SKM-1 treated with dmso at 0.1 percent for 144 hours (cell line): ENCODE results near the gene RGL2.
"Not testable (repeated sequence)": the region's sequence is repeated elsewhere in the genome, so short reads cannot be mapped to it uniquely, and the experiment has no call there.

ENCODE experiments used
- DNase-seq: peaks from one replicate; lab custom pipeline; 2025; ENCODE audit not compliant: unreplicated experiment; lab: John Stamatoyannopoulos, UW

RGL2 gene

DNA sequence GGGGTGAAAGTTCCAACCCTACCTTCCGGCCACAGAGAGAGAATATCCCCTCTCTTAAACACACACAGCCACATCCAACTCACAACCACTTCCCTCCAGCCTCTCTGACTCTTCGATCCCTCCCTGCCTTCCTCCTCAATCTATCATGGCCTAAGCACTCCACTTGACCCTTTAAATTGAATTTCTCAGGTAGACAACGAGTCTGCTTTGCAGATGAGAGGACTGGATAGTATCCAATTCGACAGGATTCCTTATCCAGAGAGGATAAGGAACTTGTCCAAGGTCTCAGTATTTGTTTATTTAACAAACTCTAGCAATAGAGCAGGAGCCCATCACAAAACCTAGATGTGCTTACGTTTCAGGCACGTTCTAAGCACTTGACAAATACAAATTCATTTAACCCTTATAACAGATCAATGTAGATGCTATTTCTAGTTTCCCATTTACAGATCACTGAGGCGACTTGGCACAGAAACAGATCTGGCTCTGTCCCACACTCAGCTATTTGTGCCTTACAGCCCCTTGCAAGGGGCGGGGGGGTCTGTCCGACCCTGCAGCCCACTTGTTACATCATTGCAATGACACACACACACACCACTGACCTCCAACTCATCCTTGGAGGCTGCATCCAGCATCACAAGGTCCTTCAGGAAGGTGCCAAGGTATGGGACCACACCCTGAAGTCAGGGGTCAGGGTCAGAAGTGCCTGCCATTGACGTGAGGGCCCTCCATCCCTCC is 4.5 kb downstream of the RGL2 start:
- DNase-seq, result no peak

DNA sequence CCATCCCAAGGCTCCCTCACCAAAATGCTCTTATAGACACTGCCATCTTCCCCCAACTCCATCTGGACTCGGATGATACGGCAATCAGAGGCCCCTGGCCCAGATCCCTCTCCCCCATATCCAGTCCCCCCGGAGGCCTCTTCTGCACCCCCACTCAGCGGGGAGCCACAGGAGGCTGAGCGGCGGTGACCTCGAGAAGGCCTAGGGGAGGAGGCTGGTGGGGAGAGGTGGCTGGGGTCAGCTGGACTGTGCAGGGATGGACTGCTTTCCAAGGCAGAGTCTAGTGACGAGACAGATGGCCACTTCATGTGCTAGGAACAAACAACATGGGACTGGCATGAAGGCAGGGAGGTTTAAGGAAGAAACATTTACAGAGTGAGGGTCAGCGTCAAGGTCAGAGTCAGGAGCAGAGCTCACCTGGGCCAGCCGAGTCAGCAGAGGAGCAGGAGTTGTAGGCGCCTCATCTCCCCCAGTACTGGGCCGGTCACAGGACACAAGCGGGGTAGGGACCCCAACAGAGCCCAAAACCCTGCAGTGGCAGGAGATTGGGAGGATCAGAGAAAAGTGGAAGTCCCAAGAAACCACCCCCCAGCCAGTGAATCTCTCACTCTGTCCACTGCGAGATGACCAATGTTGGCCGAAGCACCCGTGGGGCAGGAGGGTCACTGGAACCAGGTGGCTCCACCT is 5.6 kb downstream of the RGL2 start:
- no peak for DNase-seq

DNA sequence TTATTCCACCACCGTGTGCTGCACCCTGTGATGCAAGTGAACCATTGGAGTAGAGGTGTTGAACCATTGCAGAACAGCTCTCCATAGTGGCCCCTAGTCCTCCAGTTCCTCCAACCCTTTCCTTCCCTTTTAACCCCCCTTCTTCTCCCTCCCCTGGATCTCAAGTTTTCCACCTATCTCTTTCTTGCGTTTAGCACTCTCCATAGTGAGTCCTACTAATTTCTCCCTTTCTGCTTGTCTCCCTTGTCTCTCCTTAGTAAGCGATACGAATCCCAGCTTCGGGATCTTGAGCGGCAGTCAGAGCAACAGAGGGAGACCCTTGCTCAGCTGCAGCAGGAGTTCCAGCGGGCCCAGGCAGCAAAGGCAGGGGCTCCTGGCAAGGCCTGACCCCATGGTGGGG is 8.3 kb downstream of the RGL2 start:
- DNase-seq, result no peak

DNA sequence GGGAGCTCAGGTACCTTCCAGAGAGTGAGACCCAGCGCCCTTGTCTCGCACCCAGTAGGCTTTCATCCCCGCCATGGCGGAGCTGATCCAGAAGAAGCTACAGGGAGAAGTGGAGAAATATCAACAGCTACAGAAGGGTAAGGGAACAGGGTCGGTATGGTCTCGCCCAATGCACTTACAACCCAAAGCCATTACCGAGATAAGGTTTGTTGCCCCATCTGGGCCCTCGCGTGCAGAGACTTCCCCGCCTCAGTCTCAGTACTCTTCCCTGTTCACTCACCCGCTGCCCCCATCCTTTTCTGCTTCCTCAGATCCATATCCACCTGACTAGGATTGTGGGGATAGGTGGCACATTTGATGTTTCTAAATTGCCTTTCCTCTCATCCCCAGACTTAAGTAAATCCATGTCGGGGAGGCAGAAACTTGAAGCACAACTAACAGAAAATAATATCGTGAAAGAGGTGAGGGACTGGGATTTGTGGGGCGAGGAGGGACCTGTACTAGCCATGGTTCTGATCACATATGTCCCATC is 8.9 kb downstream of the RGL2 start:
- DNase-seq, result no peak

DNA sequence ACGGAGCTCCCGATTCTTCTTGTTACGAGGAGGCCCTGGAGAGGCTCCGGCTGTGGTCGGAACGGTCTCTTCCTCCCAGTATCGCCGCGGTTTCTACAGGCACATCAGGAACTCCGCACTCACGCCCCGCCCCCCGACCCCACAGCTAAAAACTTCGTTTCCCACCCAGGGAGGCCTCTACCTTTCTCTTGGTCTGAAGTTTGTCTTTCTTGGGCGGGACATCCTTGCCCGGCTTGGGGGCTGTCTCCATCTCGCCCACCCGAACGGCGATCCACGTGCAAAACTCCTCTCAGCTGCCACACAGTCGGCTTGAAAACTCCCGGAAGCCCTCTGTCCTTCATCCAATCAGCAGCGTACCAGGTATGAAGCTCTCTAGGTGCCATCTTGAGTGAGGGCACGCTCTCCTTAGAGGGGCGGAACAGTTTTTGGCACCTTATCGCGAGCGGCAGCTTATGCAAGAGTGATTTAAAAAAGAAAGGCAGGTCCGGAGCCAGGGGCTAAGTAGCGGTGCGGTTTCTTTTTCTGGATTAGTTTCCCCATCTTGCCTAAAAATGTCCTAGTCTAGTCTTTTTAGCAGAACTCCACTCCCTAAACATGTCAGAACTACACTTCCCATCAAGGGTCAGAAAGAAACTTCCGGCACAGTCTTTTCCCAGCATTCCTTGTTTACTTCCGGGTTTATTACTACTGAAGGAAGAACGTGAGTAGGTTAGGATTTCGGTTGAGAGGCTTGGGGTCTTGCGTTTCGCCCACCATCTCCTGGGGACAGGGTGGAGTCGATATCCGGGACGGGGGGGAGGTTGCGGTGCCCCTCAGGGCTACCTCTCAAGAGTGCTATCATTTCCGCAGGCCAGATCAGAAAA is 9.6 kb downstream of the RGL2 start, which contains the start of the genes PFDN6 and WDR46:
PFDN6 (plus strand) TSS at position 681 of the 863 bp plus-strand sequence. CDS start 256 bp downstream, outside the sequence.
WDR46 (minus strand) TSS at position 319 of the 863 bp plus-strand sequence; CDS start at position 250, 69 bp downstream.
- DNase-seq, result peak; percentile 94

DNA sequence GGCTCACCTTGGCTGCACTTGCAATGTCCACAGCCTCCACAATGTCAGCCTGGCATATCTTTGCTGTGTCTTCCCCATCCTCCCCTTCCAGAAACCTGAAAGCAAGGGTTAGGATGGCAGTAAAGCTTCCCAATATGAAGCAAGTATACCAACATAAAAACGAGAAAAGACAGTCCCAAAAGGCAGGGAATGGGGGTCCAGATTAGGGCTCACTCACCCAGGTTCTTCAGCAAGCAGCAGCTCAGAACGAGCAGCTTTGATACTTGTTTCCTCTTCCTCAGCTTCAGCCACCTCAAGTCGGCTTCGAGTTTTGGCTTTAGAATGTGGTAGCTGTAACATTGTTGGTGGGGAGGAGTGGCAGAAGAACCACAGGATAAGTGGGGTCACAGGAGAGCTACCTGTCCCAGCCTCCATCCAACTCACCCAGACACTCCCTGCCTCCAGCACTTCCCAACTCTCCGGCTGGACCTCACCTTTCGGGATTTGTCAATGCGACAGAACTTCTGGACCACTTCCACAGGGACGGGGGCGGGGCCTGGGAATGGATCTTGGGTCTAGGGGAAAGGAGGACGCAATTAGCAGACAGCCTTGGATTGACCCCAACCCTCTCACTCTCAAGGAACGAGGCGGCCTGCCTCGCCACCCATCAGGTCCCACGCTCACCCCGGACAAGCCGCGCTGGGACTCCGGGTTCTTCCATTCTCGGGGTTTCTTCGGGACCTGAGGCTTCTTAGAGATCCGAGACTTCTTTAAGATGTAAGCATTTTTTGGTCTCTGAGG is 10.4 kb downstream of the RGL2 start:
- DNase-seq, result no peak

DNA sequence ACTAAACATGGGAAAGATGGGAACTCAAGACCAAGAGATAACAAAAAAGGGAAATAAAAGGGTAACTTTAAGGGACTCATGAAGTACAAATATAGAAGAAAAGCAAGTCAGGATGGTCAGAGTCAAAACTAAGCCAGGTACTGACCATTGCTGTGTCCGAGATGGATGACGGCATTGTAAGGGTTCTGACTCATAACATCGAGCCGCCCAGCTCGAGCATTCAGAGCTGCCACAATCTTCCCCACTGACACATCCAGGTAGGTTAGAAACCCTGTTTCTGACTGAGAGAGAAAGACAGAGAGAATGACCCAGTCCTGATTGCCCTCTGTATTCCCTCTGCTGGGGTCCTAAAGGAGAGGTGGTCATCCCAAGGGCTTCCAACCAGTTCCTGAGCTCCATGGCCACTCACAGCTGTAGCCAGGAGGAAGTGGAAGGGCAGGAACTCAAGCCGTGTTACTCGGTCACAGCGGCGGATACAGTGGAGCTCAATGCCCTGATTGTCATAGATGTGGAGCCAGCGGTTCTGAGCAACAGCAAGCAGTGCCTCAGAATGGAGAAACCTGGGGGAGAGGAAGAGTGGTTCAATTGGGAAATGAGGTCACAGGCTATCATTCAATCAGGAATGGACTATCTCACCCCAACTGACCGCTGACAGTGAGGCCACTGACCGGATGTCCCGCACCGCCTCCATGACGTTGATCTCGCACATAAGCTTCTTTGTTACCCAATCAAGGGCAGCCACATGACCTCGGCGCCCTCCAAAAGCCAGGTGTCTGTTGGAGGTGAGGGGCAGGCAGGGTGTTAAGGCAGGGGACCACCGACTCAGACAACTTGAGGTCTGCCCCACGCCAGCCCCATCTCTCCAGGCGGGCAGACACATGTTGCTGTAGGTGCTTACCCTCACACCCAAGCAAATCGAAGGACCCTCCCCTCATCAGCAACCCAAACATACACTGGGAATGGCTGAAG is 11.5 kb downstream of the RGL2 start:
- no peak for DNase-seq

DNA sequence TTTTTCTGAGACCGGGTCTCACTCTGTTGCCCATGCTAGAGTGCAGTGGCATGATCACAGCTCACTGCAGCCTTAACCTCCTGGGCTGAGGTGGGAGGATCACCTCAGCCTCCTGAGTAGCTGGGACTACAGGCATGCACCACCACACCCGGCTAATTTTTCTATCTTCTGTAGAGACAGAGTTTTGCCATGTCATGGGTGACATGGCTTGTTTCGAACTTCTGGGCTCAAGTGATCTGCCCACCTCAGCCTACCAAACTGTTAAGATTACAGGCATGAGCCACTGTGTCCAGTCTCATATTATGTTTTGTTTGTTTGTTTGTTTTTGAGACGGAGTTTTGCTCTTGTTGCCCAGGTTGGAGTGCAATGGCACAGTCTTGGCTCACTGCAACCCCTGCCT is 13.5 kb downstream of the RGL2 start:
- not testable (repeated sequence) for DNase-seq

DNA sequence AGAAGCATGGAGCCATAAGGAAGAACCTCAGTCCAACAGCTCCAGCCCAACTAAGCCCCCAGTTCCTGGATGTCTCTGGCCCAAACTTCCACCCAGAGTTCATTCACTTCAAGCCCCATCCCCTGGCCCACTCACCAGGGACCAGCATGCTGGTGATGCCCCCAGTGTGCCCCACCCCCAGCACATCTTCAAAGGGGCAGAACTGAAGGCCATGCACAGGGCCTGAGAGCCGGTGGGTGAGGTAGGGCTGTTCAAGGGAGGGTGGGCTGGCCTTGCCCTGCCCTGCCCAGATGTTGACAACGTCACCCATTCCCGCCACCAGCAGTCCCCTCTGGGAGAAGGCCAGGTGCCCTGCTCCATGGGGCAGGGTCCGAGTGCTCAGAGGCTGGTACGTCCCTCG is 18.2 kb downstream of the RGL2 start:
- DNase-seq, result no peak

DNA sequence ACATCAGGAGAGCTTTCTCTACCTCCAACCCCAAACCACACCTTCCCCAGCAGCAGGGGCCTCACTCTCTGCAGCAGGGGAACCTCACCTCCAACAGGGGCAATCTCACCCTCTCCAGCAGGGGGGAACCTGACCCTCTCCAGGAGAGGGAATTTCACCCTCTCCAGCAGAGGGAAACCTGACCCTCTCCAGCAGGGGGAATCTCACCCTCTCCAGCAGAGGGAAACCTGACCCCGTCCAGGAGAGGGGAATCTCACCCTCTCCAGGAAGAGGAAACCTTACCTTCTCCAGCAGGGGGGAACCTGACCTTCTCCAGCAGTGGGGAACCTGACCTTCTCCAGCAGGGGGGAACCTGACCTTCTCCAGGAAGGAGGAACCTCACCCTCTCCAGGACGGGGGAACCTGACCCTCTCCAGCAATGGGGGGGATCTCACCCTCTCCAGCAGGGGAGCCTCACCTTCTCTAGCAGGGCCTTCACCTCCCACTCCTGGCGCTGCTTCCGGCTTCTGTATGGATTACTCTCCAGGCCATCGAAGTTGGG is 18.7 kb downstream of the RGL2 start:
- DNase-seq, result no peak

DNA sequence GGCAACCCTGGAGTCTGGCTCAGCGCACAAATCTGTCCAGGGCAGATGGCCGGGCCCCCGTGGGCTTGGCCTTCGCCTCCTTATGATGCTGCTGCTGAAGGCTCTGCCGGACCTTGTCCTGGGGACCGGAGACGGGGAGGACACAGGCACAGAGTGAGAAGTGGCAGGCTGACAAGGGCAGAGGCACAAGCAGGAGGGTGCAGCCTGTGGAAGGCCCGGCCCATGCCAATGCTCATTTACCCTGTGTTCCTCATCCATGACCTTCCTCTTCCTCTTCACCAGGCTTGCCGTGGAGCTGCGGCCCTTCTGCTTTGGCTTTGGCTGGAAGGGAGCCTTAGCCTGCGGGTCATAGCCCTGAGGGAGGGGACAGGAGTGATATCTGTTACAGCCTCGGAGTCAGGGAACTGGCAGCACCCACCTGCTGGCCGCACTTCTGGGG is 19.5 kb downstream of the RGL2 start:
- no peak for DNase-seq

DNA sequence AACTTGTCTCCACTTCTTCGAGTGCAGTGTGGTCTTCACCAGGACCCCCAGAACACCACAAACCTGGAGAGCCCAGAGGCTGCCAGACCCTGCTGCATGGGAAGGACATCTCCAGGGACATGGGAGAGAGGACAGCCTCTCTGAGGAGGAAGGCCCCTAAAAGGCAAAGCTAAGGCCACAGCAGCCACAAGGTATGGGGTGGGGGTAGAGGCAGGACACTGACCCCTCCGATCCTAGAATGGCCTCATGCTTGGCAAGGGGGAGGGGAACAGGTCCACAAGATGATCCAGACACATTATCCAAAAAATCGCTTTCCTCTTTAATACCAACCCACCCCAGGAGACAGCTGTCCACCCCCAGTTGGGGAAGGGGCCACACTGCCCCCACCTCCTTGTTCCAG is 19.9 kb downstream of the RGL2 start:
- no peak for DNase-seq

DNA sequence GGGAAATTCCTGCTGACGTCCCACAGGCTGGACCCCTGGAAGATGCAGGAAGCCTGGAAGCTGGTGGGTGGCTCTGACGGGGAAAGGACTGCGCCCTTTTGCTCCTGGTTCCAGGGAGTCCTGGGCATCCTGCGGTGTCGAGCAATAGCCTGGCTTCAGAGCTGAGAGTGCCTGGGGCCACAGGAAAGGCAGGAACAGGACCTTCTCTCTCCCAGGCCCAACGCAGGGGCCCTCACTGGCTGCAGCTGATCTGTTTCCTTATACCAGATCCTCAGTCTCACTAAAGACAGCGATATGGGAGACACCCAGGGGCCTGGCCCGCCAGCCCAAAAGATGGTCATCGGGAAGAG is 20.4 kb downstream of the RGL2 start:
- DNase-seq, result no peak

DNA sequence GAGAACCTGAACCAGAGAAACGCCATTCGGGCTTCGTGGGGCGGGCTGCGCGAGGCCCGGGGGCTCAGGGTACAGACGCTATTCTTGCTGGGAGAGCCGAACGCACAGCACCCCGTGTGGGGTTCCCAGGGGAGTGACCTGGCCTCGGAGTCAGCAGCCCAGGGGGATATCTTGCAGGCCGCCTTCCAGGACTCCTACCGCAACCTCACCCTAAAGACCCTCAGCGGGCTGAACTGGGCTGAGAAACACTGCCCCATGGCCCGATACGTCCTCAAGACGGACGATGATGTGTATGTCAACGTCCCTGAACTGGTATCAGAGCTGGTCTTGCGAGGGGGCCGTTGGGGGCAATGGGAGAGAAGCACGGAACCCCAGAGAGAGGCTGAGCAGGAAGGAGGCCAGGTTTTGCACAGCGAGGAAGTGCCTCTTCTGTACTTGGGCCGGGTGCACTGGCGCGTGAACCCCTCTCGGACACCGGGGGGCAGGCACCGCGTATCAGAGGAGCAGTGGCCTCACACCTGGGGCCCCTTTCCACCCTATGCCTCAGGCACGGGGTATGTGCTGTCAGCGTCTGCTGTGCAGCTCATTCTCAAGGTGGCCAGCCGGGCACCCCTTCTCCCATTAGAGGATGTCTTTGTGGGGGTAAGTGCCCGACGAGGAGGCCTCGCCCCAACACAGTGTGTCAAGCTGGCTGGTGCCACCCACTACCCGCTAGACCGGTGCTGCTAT is 20.9 kb downstream of the RGL2 start:
- DNase-seq, result no peak

DNA sequence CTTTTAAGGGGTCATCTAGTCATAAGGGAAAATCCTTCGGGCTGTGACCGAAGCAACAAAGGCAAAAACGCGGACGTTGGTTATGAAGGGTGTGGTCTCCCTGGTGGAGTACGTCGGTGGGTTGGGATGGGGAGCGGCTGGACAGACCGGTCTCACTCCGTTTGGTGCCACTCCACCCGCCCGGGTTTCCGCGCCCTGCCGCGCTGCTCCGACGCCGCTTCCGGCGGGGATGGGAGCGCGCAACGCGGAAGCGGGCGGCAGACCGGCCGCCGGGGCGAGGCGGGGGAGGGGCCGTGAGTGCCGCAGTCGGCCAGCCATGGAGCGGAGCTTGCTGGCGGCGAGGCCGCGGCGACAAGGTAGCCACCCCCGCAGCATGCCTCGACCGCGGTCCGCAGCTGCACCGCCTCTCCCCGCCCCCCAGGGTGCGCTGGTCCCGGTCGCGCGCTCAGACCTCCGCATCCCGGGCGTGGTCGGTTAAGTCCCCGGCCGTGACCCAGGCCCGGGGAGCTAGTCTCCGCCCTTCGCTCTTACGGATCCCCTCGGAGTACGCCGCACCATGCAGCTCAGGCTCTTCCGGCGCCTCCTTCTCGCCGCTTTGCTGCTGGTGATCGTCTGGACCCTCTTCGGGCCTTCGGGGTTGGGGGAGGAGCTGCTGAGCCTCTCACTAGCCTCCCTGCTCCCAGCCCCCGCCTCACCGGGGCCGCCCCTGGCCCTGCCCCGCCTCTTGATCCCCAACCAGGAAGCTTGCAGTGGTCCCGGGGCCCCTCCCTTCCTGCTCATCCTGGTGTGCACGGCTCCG is 21.7 kb downstream of the RGL2 start, which contains the start of gene B3GALT4:
B3GALT4 (plus strand) TSS at position 260 of the 799 bp plus-strand sequence; CDS start at position 557, 297 bp downstream.
- no peak for DNase-seq

DNA sequence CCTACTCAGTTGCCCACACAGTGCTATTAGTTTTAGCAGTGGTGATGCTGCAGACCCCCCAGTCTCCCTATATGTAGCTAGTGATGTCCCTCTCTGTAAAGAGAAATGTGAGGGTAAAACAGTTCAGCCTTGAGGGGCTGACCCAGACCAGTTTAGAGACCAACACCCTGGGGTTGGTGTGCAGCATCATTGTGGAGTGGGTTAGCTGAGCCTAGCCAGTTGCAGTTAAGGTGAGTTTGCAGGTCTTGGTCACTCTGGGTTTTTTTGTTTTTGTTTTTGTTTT is 22.2 kb downstream of the RGL2 start:
- DNase-seq, result no peak

DNA sequence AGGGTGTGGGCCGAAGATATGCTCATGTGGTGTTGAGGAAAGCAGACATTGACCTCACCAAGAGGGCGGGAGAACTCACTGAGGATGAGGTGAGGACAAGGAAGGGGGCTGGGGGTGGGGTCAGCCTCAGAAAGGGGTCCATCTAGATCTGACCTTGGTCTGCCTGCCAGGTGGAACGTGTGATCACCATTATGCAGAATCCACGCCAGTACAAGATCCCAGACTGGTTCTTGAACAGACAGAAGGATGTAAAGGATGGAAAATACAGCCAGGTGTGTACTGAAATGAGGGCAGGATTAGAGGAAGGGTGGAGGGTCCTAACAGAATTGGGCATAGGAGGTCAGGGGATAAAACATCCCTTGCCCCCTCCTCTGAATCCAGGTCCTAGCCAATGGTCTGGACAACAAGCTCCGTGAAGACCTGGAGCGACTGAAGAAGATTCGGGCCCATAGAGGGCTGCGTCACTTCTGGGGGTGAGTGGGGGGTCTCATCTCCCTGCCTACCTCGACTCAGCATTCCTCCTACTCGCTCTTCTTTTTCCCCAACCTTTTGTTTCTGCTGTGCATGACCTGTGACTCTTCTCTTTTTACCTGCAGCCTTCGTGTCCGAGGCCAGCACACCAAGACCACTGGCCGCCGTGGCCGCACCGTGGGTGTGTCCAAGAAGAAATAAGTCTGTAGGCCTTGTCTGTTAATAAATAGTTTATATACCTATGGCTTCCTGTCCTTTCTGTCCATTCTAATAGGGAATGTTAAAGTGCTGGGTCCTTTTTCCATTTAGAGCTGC is 22.8 kb downstream of the RGL2 start:
- not testable (repeated sequence) for DNase-seq
